HUES6 (cell line): ENCODE data around the gene ARFIP1.

ENCODE experiments used
- H3K27ac ChIP-seq: 2 replicates; pipeline ENCODE4 v1.7.0; 2013; ENCODE audit warnings: low read depth, mild to moderate bottlenecking, low read length, inconsistent platforms
- H3K27me3 ChIP-seq: 2 replicates; pipeline ENCODE4 v1.6.1; 2013; ENCODE audit warnings: low read length; ENCODE audit not compliant: control insufficient read depth, insufficient read depth
- H3K36me3 ChIP-seq: 2 replicates; pipeline ENCODE4 v1.6.1; 2013; ENCODE audit warnings: low read length; ENCODE audit not compliant: control insufficient read depth, insufficient read depth
- H3K4me1 ChIP-seq: 2 replicates; pipeline ENCODE4 v1.6.1; 2013; ENCODE audit warnings: low read length; ENCODE audit not compliant: control insufficient read depth, insufficient read depth
- H3K4me3 ChIP-seq: 2 replicates; pipeline ENCODE4 v1.5.1; 2013; ENCODE audit warnings: low read depth, low read length
- H3K9ac ChIP-seq: one replicate; pipeline ENCODE4 v1.6.1; 2013; ENCODE audit warnings: mild to moderate bottlenecking, low read length
- H3K9me3 ChIP-seq: 2 replicates; pipeline ENCODE4 v1.6.1; 2013; ENCODE audit warnings: low read depth, low read length; ENCODE audit not compliant: control insufficient read depth, insufficient read depth

Gene ARFIP1

GRCh38 chr4:152959080-152959479, 179.3 kb downstream of the ARFIP1 start:
- no peaks in the 10 kb centered on the region for H3K9me3 ChIP-seq
- H3K9ac ChIP-seq, result no peak overlapping the region
- H3K27ac ChIP-seq, result no peak overlapping the region
- H3K27me3 ChIP-seq, result no peaks in the 10 kb centered on the region
- peaks cover 24% of the 10 kb centered on the region; the same call in 1 of the 2 replicates for H3K4me1 ChIP-seq
- H3K36me3 ChIP-seq, result peaks cover 42% of the 10 kb centered on the region
- no peak overlapping the region for H3K4me3 ChIP-seq

GRCh38 chr4:152960082-152960481, 180.3 kb downstream of the ARFIP1 start:
- Histone ChIP-seq H3K4me1 (peaks cover 24% of the 10 kb centered on the region; the same call in 1 of the 2 replicates), H3K36me3 (peaks cover 44% of the 10 kb centered on the region)

GRCh38 chr4:152961014-152961772, 181.4 kb downstream of the ARFIP1 start:
- Histone ChIP-seq H3K4me1 (peaks cover 20% of the 10 kb centered on the region; the same call in 1 of the 2 replicates), H3K9ac (no peak overlapping the region), H3K27me3 (no peaks in the 10 kb centered on the region), H3K36me3 (peaks cover 55% of the 10 kb centered on the region), H3K4me3 (no peak overlapping the region), H3K27ac (no peak overlapping the region), H3K9me3 (no peaks in the 10 kb centered on the region)

More at GRCh38 chr4:152960082-152960481, 180.3 kb downstream of the ARFIP1 start:
- H3K9me3 ChIP-seq, result no peaks in the 10 kb centered on the region
- no peaks in the 10 kb centered on the region for H3K27me3 ChIP-seq
- H3K27ac ChIP-seq, result no peak overlapping the region
- H3K4me3 ChIP-seq, result no peak overlapping the region
- H3K9ac ChIP-seq, result no peak overlapping the region

- Histone ChIP-seq H3K36me3 (peaks cover 60% of the 10 kb centered on the region), H3K27ac (no peak overlapping the region), H3K9ac (no peak overlapping the region), H3K4me3 (no peak overlapping the region), H3K27me3 (no peaks in the 10 kb centered on the region), H3K9me3 (no peaks in the 10 kb centered on the region), H3K4me1 (peaks cover 15% of the 10 kb centered on the region; the same call in 1 of the 2 replicates)
These were observed 182.0 kb downstream of the ARFIP1 start for GRCh38 chr4:152961773-152962115.
